ENCODE results near the gene PRAC1. TPM values are rescaled to one million over a fixed set of nuclear protein-coding genes. Genes with fewer than 3 reads are reported as not detected.

The PRAC1 gene
- total RNA-seq, 4 donors from 2014 or later = not detected

- no peak for DNase-seq (ENCODE audit: low spot score in 2 of 2)
- Histone ChIP-seq H3K27me3 (peaks cover 100% of the 10 kb centered on the region), H3K27ac (no peak overlapping the region), H3K36me3 (no peaks in the 10 kb centered on the region), H3K9me3 (no peaks in the 10 kb centered on the region), H3K4me1 (peaks cover 8% of the 10 kb centered on the region), H3K4me3 (no peak overlapping the region)
- no peak for TF ChIP-seq POLR2A (IDR thresholded peaks at IDR 0.05)
- TF ChIP-seq EP300 (IDR thresholded peaks at IDR 0.05) = no peak
- TF ChIP-seq, protein P1, sequence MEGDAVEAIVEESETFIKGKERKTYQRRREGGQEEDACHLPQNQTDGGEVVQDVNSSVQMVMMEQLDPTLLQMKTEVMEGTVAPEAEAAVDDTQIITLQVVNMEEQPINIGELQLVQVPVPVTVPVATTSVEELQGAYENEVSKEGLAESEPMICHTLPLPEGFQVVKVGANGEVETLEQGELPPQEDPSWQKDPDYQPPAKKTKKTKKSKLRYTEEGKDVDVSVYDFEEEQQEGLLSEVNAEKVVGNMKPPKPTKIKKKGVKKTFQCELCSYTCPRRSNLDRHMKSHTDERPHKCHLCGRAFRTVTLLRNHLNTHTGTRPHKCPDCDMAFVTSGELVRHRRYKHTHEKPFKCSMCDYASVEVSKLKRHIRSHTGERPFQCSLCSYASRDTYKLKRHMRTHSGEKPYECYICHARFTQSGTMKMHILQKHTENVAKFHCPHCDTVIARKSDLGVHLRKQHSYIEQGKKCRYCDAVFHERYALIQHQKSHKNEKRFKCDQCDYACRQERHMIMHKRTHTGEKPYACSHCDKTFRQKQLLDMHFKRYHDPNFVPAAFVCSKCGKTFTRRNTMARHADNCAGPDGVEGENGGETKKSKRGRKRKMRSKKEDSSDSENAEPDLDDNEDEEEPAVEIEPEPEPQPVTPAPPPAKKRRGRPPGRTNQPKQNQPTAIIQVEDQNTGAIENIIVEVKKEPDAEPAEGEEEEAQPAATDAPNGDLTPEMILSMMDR (IDR thresholded peaks at IDR 0.05) = no peak
- TF ChIP-seq POLR2AphosphoS5 (IDR thresholded peaks at IDR 0.05) = no peak
- 15% methylated on average over 13 of the region's 21 CpGs for WGBS
Measured at GRCh38 chr17:48746916-48747444, 24.7 kb upstream of the PRAC1 start.

DNA sequence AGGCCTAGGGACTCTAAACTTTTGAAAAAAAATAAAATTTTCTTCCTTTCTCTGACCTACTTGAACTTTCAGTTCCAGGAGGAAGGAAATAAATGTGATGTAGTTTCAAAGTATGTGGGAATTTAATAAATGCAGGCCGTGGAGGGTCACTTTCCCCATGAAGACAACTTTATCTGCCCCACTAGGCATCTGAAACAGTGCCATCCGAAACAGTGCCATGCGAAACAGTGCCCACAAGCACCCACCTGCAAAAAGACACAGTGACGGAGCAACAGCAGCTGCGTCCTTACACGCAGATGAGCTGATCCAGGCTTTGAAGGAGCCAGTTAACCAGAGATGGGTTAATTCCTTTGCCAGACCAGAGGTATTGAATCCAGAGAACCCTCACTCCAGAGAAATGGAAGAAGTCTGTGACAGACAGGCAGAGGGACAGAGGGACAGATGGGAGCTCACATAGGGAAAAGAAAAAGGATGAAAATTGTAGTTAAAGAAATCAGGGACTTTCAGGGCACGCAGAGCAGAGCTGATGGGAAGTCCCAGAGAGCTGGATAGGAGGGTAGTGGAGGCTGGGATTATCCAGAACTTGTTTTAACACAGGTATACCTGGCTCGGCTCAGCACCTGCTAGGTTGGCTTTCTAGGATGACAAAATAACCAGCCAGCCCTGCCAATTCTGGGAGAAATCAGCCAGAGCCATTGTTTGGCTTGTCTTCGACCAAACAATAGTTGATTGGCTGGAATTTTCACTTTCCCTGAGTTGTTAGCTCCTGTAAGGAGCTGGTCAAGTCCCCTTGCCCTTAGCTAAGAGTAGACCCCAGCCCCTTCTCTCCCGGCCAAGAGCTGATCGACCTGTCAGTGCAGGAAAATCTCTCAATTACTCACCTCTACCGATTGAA lies 23.3 kb upstream of the PRAC1 start:
- no peaks in the 10 kb centered on the region for H3K36me3 ChIP-seq
- H3K4me3 ChIP-seq = no peak overlapping the region
- 28% methylated on average over 12 of the region's 12 CpGs for WGBS
- H3K4me1 ChIP-seq = peaks cover 8% of the 10 kb centered on the region
- peaks cover 100% of the 10 kb centered on the region for H3K27me3 ChIP-seq
- H3K27ac ChIP-seq = no peak overlapping the region
- TF ChIP-seq POLR2AphosphoS5 (IDR thresholded peaks at IDR 0.05) (no peak), EP300 (IDR thresholded peaks at IDR 0.05) (no peak), POLR2A (IDR thresholded peaks at IDR 0.05) (no peak)
- TF ChIP-seq, protein P1 (IDR thresholded peaks at IDR 0.05) = no peak
- no peaks in the 10 kb centered on the region for H3K9me3 ChIP-seq
- no peak for DNase-seq (ENCODE audit: low spot score in 2 of 2)

GRCh38 chr17:48740537-48740936 lies 18.2 kb upstream of the PRAC1 start:
- Histone ChIP-seq H3K27me3 (peaks cover 100% of the 10 kb centered on the region), H3K4me3 (no peak overlapping the region), H3K9me3 (no peaks in the 10 kb centered on the region), H3K27ac (no peak overlapping the region), H3K4me1 (peaks cover 6% of the 10 kb centered on the region), H3K36me3 (no peaks in the 10 kb centered on the region)
- TF ChIP-seq POLR2A (IDR thresholded peaks at IDR 0.05) (no peak), EP300 (IDR thresholded peaks at IDR 0.05) (no peak), POLR2AphosphoS5 (IDR thresholded peaks at IDR 0.05) (no peak)
- TF ChIP-seq, protein P1 (IDR thresholded peaks at IDR 0.05) = no peak
- DNase-seq (ENCODE audit: low spot score in 2 of 2) = no peak

- H3K36me3 ChIP-seq = no peaks in the 10 kb centered on the region
- TF ChIP-seq POLR2AphosphoS5 (IDR thresholded peaks at IDR 0.05) = no peak
- H3K4me3 ChIP-seq = no peak overlapping the region
- no peaks in the 10 kb centered on the region for H3K9me3 ChIP-seq
- H3K4me1 ChIP-seq = peaks cover 6% of the 10 kb centered on the region
- peaks cover 100% of the 10 kb centered on the region for H3K27me3 ChIP-seq
- no peak overlapping the region for H3K27ac ChIP-seq
- WGBS = 7% methylated on average over 27 of the region's 37 CpGs
- no peak for DNase-seq (ENCODE audit: low spot score in 2 of 2)
Measured at GRCh38 chr17:48738803-48739526, 16.6 kb upstream of the PRAC1 start.

DNA sequence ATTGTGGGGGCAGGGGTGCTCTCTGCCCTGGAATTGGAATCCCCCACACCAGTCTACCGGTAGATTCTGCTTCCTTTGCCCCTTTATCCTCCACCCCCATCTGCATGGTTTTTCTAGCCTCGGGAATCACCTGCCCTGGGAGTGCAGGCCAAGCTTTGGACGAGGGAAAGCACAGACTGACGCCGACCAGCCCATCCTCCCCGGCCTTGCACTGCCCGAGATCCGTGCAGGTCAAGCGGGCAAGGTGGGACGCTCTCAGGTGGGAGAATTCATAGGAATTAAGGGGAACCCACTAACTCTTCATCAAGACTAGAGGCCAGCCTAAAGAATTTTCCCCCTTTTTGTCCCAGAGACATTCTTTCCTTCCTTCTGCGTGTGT lies 16.1 kb upstream of the PRAC1 start:
- Histone ChIP-seq H3K4me1 (peaks cover 6% of the 10 kb centered on the region), H3K4me3 (no peak overlapping the region), H3K36me3 (no peaks in the 10 kb centered on the region), H3K27me3 (peaks cover 100% of the 10 kb centered on the region), H3K9me3 (no peaks in the 10 kb centered on the region), H3K27ac (no peak overlapping the region)
- TF ChIP-seq, protein P1 (IDR thresholded peaks at IDR 0.05) = no peak
- TF ChIP-seq POLR2AphosphoS5 (IDR thresholded peaks at IDR 0.05) = no peak
- TF ChIP-seq POLR2A (IDR thresholded peaks at IDR 0.05) = no peak
- no peak for TF ChIP-seq EP300 (IDR thresholded peaks at IDR 0.05)
- WGBS = 10% methylated on average over 10 of the region's 11 CpGs
- no peak for DNase-seq (ENCODE audit: low spot score in 2 of 2)

All from suprapubic skin (tissue), 4 donors.